RKO (cell line): ENCODE data around the gene RACGAP1.

ENCODE experiments used
- DNase-seq: peaks from one replicate; pipeline ENCODE4 v3.0.0-alpha.2; 2016; ENCODE audit warnings: low spot score

RACGAP1 gene, protein sequence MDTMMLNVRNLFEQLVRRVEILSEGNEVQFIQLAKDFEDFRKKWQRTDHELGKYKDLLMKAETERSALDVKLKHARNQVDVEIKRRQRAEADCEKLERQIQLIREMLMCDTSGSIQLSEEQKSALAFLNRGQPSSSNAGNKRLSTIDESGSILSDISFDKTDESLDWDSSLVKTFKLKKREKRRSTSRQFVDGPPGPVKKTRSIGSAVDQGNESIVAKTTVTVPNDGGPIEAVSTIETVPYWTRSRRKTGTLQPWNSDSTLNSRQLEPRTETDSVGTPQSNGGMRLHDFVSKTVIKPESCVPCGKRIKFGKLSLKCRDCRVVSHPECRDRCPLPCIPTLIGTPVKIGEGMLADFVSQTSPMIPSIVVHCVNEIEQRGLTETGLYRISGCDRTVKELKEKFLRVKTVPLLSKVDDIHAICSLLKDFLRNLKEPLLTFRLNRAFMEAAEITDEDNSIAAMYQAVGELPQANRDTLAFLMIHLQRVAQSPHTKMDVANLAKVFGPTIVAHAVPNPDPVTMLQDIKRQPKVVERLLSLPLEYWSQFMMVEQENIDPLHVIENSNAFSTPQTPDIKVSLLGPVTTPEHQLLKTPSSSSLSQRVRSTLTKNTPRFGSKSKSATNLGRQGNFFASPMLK

DNA sequence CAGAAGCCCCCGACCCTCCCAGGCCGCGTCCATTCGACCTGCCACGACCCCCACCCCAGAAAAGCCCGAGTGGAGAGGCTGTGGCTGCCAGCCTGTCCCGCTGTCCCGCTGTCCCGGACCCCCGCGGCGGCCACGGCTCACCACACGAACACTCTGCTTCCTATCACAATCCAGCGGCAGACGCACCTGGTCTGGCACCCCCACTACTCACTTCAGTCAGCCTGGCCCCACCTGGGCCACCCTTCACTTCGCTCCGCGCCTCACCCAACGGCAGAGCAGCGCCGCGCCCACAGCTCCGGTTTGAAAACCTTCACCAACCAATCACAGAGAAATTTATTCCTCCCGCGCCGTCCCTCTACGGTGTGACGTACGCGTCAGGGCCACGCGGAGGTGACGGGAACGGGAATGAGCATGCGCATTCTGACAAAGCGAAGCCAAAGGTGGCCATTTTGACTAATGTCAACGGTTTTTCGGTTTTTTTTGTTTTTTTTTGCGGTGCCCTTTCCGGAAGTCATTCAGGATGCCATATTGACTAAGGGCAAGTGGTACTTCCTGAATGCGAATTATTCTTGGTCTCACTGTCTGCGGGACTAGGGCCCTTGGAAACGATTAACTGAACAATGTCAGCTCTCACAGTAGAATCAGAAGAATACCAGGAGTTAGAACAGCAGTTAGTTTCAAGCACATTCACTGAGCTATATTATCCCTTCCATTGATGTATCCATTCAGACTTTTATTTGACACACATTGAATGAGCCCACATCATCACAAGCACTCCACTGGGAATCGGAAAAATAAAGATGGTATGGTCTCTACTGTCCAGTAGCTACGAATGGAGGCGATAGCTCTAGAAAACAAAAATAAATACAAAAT lies at the start of gene RACGAP1:
Gene RACGAP1 (minus strand): TSS at position 308 of the 873 bp plus-strand sequence. CDS start 8,779 bp downstream, outside the sequence.
- peak; percentile 98 for DNase-seq

DNA sequence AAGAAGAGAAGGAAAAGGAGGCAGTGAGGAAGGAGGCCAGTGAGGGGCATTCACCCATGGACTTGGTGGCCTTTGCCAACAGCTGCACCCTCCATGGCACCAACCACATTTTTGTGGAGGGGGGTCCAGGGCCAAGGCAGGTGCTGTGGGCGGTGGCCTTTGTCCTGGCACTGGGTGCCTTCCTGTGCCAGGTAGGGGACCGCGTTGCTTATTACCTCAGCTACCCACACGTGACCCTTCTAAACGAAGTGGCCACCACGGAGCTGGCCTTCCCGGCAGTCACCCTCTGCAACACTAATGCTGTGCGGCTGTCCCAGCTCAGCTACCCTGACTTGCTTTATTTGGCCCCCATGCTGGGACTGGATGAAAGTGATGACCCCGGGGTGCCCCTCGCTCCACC lies 48.4 kb upstream of the RACGAP1 start:
- no peak for DNase-seq

DNA sequence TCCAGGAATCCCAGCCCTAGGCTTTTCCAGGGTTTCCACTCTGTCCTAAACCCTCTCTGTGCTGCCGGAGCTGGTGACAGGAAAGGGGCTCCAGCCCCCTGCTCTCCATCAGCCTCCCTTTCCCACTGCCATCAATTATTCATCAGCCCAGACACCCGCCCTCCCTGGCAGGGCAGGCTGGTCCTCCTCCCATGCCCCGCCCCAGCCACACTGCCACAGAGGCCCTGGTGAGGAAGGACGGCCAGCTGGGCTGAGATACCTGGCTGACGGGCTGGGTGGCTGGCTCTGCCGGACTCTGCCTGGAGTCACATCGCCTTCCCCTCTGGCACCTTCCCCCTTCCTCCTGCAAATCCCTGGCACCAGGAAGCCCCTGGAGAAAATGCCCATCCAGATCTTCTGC lies 47.9 kb upstream of the RACGAP1 start:
- no peak for DNase-seq

DNA sequence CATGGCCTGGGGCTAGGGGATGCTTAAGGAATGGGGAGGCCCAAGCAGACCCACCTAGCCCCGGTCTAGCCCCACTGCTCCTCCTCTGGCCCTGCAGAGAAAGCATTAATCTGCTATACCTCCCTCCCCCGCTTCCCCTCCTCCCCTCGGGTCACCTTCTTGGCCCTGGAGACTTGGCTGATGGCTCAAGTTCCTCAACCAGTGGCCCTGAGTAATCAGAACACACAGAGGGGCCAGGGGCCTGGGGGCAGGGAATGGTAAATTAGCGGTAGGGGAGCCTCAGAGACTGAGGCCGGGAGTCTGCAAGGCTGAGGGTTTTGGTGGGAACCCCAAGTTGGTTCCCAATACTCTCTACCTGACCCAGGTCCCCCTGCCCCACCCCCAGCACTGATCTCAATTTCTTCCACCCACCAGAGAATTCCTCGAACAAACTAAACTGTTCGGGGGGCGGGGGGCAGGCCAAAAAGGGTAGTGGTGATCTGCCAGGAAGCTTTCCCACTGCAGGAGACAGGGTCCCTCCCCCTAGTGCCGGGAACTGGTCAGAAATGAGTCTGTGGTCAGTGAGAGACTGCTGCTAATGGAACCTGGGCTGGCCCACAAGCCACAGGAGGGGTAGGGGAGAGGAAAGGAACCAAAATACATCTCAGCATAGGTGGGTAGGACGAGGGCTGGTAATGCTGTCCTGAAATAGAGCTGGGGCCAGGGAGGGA lies 47.1 kb upstream of the RACGAP1 start:
- no peak for DNase-seq

DNA sequence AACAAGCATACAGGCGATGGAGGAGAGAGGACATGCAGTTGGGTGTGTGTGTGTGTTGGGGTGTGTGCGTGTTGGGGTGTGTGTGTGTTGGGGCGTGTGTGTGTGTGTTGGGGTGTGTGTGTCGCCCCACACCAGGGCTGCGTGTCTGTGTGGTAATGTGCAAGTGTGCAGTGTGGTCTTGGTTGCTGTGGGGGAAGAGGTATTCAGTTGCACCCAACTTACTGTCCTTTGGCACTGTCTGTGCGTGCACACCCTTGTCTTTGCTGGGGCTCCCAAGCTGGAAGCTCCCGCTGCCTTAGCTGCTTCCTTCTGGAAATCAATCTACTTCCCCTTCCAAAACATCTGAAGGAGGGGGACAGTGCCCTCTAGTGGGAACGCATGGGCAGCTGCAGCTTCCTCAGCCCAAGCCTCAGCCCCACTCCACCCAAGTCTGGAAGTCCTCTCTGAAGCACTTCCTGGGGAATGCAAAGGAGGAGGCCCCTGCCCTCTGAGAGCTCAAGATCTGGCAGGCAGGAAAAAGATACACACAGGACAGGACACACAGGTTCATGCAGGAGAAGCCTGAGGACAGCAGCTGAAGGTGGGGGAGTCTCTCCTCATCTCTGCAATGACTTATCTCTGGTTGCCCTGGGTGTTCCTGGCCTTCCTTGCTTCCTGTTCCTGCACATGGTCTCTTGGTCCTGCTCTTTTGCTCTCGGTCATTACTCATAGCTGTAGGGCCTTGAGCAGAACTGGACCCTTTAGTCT lies 45.2 kb upstream of the RACGAP1 start:
- DNase-seq, result peak; percentile 84

DNA sequence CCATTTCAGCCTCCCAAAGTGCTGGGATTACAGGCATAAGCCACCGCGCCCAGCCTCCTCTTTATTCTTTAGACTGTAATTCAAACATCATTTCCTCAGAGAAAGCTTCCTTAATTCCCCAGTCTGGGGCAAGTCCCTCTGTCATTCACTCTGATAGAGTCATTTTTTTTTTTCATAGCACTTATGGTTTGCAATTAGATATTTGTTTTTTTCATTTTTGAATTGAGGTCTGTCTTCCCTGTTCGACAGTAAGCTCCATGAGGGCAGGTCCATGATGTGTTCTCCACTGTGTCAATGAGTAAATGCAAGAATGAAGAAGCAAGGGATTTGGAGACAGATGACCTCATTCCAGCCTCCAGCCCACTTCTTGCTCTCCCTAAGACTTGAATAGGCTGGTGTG lies 44.2 kb upstream of the RACGAP1 start:
- no peak for DNase-seq

DNA sequence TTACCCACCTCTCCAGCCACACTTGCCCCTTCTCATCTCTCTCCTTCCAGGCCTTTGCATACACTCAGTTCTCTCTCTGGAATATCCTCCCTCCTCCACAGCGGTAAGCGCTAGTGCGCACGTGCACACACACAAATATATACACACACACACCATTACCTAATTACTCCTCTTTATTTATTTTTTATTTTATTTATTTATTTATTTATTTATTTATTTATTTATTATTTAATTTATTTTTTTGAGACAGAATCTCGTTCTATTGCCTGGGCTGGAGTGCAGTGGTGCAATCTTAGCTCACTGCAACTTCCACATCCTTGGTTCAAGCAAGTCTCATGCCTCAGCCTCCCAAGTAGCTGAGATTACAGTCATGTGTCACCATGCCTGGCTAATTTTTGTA lies 43.8 kb upstream of the RACGAP1 start:
- DNase-seq, result no peak

DNA sequence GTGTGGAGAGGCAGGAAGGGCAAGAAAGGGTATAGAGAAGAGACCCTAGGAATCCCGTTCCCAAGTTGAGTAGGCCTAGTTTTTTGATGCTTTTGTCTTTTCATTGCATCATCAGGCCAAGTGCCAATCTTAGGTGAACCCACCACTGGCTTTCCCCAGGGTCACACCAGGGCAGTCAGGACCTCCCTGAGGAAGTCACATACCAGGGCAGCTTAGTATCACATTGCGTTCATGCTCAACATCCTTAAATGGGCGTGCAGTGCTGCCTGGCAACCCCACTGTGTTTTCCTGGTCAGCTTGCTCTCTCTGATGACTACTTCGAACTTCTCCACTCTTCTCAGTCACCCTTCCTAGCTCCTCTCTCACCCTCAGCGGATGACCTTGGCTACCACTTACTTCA lies 41.1 kb upstream of the RACGAP1 start:
- peak; percentile 55 for DNase-seq

DNA sequence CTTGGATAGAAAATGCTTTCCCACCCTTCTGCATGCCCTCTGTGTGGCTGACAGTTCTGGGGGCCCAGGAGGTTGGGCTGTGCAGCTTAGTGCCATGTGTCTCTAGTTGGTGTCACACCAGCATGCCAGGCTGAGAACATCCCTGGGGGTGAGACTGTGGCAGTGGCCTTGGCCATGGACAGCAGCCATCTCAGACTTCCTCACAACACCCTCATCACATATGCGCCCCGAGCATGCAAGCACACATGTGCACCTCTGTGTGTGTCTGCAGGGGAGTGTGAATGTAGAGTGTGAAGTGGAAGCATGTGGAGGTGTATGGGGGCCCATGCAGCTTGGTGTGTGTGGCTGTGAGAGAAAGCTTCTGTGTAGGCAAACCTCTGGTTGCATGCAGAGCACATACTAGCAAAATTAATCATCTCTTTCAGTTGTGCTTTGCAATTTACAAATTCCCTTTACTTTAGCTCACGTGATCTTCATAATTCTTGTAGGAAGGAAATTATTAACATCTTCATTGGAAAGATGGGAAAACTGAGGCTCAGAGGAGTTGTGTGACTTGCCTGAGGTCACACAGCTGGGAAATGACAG lies 40.5 kb upstream of the RACGAP1 start:
- no peak for DNase-seq

DNA sequence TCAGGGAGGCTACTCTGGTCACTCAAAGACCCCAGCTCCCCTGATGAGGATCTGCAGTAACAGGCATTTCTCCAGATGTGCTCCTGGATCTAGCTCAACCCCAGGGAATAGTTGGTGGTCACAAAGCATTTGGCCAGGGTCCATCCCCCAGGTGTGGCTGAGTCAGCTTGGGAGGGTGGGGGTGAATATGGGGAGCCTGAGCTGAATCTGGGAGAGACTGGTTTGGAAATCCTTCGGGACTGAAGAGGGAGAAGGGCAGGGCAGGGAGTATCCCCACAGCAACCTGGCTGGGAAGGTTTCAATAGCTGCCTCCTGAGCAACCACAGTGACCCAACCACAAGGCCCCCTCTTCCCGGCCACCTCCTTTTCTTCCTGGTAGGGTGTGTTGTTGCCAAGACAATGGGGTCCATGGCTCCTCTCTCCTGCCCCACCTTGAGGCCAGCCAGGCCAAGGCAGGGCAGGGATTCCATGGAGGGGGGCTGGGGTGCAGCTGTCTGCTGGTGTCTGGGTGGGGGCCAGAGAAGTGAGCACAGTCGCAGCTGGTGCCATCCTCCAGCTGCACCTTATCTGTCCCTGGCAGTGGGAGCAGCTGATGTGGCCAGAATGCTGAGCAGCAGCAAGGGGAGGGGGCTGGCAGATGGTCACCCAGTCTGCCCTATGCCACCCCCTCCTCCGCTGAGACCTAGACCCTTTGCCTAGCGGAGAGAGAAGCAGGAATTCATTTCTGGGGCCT lies 37.6 kb upstream of the RACGAP1 start:
- DNase-seq, result no peak

DNA sequence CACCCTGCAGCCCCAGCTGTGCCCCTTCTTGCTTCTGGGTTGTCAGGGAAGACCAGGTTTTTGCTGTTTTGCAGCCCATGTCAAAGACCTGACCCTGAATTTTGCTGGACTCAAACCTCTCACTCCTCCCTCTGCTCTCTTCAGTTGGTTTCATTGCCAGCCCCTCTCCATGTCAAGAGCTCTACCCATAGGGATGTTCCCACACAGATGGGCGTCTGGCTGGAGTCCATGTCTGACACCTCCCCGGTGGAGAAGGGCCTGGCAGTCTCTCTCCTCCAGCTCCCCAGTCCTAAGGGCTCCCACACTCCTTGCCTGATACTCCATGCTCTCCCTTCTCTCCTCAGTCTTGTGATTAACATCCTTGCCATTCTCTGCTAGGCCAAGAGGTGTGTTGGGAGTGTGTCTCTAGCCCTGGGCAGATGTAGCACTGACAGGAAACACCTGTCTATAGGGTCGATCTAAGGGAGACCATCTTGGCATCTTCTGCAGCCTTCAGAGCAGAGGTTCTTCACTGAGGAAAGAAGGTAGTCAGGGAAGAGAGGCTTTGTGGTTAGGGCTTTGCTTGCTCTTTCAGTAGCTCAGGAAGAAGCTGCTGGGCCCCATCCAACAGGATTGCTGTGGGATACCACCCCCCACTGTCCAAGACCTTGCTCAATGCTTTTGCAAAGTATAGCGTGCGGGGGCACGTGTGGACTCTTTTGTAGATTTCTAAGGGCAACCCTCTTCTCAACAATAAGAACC lies 36.8 kb upstream of the RACGAP1 start:
- DNase-seq, result no peak

DNA sequence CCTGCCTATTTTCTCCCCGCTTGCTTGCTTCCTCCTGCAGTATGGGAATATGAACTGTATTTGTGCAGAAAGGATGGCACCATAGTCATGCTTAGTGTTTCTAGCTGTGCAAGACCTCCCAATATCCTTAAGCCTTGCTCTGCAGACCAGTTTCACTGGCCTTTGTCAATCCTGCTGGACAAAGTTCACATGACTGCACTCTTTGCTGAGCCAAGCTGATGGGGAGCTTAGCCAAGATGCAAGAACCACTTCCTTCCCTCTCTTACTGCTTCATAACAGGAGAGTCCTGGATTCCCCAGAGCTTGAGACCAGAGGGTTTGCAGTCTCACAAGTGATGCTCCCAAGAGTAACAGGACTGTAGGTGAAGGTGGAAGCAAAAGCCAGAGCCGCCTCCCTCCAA lies 35.9 kb upstream of the RACGAP1 start:
- no peak for DNase-seq

DNA sequence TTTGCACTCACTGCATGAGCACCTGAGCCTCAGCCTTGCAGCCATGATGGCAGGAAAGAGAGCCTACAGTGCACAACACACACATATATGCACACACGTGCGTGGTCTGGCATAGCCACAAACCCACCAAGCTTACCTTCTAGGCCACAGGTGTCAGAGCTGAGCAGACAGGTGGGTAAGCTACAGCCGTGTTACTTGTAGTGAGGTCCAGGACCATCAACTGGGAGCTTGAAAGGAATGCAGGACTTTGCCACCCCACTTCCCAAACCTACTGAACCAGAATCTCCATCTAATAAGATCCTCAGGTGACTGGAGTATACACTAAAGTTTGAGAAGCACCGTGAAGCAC lies 34.8 kb upstream of the RACGAP1 start:
- DNase-seq, result no peak

DNA sequence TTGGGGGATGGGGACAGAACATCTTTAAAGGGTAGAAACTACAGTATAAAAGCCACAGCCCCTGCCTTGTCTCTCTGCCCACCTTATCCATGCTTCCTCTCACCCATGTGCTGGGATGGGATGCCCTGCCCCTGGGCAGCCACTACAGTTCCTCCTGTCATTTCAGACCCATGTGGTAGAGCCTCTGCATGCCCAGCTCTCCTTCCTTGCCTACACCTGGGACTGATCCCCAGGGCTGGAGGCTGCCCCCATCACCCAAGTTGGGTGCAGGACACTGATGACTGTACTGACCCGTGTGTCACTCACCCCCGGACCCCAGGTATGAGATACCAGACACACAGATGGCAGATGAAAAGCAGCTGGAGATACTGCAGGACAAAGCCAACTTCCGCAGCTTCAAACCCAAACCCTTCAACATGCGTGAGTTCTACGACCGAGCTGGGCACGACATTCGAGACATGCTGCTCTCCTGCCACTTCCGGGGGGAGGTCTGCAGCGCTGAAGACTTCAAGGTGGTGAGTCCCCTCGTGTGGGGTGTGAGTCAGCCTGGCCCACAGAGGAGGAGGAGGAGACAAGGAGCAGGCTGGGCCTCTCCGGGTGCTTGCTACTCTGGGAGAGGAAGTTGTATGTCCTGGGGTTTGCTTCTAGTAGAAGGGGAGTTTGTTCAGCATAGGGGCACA lies 34.3 kb upstream of the RACGAP1 start:
- DNase-seq, result no peak

DNA sequence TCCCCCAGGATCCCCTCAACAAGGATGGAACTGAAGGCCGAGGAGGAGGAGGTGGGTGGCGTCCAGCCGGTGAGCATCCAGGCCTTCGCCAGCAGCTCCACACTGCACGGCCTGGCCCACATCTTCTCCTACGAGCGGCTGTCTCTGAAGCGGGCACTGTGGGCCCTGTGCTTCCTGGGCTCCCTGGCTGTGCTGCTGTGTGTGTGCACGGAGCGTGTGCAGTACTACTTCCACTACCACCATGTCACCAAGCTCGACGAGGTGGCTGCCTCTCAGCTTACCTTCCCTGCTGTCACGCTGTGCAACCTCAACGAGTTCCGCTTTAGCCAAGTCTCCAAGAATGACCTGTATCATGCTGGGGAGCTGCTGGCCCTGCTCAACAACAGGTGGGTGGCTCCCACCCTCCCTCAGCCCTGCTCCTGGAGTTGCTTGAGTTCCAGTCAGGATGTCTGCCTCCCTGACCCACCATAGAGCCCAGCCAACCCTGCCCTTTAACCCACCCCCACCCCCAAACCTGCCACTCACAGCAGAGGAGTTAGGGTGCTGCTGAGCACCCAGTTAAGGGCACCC lies 33.5 kb upstream of the RACGAP1 start:
- DNase-seq, result no peak

DNA sequence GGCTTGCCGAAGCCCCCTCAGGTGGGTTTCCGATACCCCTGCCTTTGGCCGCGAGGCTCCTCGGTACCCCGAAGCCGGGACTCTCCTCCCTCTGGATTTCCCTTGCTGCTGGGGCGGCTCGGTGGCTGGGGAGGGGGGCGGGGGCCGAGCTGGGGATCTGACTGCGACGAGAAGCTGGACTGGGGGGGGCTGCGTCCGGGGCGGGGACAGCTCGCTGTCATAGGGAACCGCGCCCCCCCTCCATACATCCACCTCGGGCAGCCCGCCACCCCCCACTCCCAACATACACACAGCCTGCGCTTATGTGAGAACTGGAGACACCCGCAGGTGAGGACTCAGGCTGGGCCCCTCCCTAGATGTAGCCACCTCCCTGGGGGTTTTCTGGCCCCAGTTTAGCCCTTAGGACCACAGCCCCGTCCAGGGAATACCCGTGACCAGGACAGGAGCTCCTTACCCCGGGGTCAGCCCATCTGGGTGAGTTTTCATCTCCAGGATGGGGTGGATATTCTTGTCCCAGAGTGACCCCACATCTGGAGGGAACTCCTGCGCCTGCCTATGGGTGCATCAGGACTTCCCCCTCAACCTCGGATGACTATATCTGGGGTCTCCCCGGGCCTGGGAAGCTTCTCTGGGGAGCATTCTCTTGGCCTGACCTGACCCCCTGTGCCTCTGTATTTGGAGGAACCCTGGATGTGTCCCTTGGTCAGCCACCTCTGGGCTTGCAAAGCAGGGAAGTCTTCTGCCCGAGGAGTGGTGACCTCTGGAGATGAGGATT lies 32.8 kb upstream of the RACGAP1 start:
- DNase-seq, result no peak

DNA sequence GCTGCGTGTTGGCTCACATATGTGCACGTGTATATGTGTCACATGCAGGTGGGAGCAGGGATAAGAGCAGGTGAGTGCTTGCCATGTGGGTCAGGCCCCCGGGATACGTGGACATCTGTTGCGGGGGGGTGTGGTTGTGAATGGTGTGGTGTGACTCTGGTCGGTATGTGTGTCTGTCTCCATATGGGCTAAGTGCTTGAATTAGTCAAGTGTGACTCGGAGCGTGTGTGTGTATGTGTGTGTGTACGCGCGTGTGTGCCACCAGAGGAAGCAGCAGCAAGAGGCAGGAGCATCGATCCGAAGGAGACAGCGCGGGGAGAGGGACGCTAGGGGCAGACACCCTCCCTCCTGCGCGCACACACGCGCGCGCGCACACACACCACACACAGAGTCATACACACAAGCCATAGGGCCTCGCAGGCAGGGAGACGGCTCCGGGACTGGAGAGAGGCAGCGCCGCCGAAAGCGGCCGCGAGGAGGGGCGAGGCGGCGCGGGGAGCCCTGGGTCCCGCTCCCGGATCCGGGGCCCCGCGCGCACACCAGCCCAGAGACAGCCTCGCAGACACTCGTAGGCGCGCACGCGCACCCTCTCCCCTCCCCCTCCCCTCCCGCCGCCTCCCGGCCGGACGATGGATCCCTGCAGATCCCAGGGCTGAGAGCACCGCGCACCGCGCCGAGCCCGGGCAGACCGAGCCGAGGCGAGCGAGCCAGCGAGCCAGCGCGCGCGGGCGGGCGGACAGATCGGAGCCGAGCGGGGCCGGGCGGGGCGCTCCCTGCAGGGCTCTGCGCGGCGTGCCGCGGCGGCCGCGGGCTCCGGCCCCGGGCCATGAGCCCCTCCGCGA lies 31.9 kb upstream of the RACGAP1 start, which contains the start of gene ASIC1:
Gene ASIC1 (plus strand): TSS at position 597 of the 842 bp plus-strand sequence. CDS start 1,171 bp downstream, outside the sequence.
- peak; percentile 73 for DNase-seq
